GM12892 (cell line): ENCODE data around the gene DAGLA.

ENCODE experiments used
- POLR2A ChIP-seq: IDR thresholded peaks from 2 replicates; pipeline ENCODE4 v1.6.1; 2011; ENCODE audit warnings: low read depth, low read length, control low read depth
- POLR2AphosphoS5 ChIP-seq: IDR thresholded peaks from 2 replicates; pipeline ENCODE4 v1.6.1; 2011; ENCODE audit warnings: low read depth, low read length, control low read depth
- TAF1 ChIP-seq: IDR thresholded peaks from 2 replicates; pipeline ENCODE4 v1.6.1; 2011; ENCODE audit warnings: low read depth, mild to moderate bottlenecking, control low read depth, low read length, borderline replicate concordance

- no peak for TF ChIP-seq POLR2AphosphoS5
- TF ChIP-seq POLR2A: no peak
- TF ChIP-seq TAF1: no peak
Measured at GRCh38 chr11:61747967-61748285, 67.7 kb downstream of the DAGLA start.
